Measurements from ENCODE around the gene ERBB4. TPM values are rescaled to one million over a fixed set of nuclear protein-coding genes. Genes with fewer than 3 reads are reported as not detected.

The ERBB4 gene
- total RNA-seq, 1 donor from 2014 or later: 1.8 TPM

- Mint-ChIP-seq H3K27ac (ENCODE audit: unreplicated experiment) (peak overlapping the region; percentile 45), H3K9me3 (ENCODE audit: unreplicated experiment) (no peaks in the 10 kb centered on the region), H3K4me3 (ENCODE audit: unreplicated experiment) (peak overlapping the region; percentile 10), H3K27me3 (ENCODE audit: unreplicated experiment) (no peaks in the 10 kb centered on the region), H3K36me3 (ENCODE audit: unreplicated experiment) (no peaks in the 10 kb centered on the region), H3K4me1 (ENCODE audit: low read depth, unreplicated experiment) (peaks cover 9% of the 10 kb centered on the region)
- no peak for DNase-seq
- TF ChIP-seq CTCF (IDR thresholded peaks at IDR 0.05; ENCODE audit: partially characterized antibody, unreplicated experiment): no peak
Observed at GRCh38 chr2:211391189-211391567, 1147.4 kb downstream of the ERBB4 start.

- no peaks in the 10 kb centered on the region for H3K27me3 Mint-ChIP-seq (ENCODE audit: unreplicated experiment)
- TF ChIP-seq CTCF (IDR thresholded peaks at IDR 0.05; ENCODE audit: partially characterized antibody, unreplicated experiment): no peak
- no peaks in the 10 kb centered on the region for H3K9me3 Mint-ChIP-seq (ENCODE audit: unreplicated experiment)
- H3K4me1 Mint-ChIP-seq (ENCODE audit: low read depth, unreplicated experiment): peaks cover 9% of the 10 kb centered on the region
- H3K27ac Mint-ChIP-seq (ENCODE audit: unreplicated experiment): peak overlapping the region; percentile 45
- H3K4me3 Mint-ChIP-seq (ENCODE audit: unreplicated experiment): no peak overlapping the region
- H3K36me3 Mint-ChIP-seq (ENCODE audit: unreplicated experiment): no peaks in the 10 kb centered on the region
- no peak for DNase-seq
Observed at GRCh38 chr2:211390536-211391188, 1147.9 kb downstream of the ERBB4 start.

GRCh38 chr2:211387734-211388133 lies 1150.9 kb downstream of the ERBB4 start:
- H3K27me3 Mint-ChIP-seq (ENCODE audit: unreplicated experiment): no peaks in the 10 kb centered on the region
- no peaks in the 10 kb centered on the region for H3K9me3 Mint-ChIP-seq (ENCODE audit: unreplicated experiment)
- no peak for DNase-seq
- peaks cover 9% of the 10 kb centered on the region for H3K4me1 Mint-ChIP-seq (ENCODE audit: low read depth, unreplicated experiment)
- no peak overlapping the region for H3K27ac Mint-ChIP-seq (ENCODE audit: unreplicated experiment)
- TF ChIP-seq CTCF (IDR thresholded peaks at IDR 0.05; ENCODE audit: partially characterized antibody, unreplicated experiment): no peak
- H3K4me3 Mint-ChIP-seq (ENCODE audit: unreplicated experiment): no peak overlapping the region
- no peaks in the 10 kb centered on the region for H3K36me3 Mint-ChIP-seq (ENCODE audit: unreplicated experiment)

GRCh38 chr2:211380041-211380440 lies 1158.6 kb downstream of the ERBB4 start:
- H3K27me3 Mint-ChIP-seq (ENCODE audit: unreplicated experiment): no peaks in the 10 kb centered on the region
- no peak overlapping the region for H3K4me3 Mint-ChIP-seq (ENCODE audit: unreplicated experiment)
- no peak for DNase-seq
- H3K36me3 Mint-ChIP-seq (ENCODE audit: unreplicated experiment): no peaks in the 10 kb centered on the region
- H3K27ac Mint-ChIP-seq (ENCODE audit: unreplicated experiment): no peak overlapping the region
- no peaks in the 10 kb centered on the region for H3K9me3 Mint-ChIP-seq (ENCODE audit: unreplicated experiment)
- peaks cover 1% of the 10 kb centered on the region for H3K4me1 Mint-ChIP-seq (ENCODE audit: low read depth, unreplicated experiment)
- no peak for TF ChIP-seq CTCF (IDR thresholded peaks at IDR 0.05; ENCODE audit: partially characterized antibody, unreplicated experiment)

- H3K4me3 Mint-ChIP-seq (ENCODE audit: unreplicated experiment): no peak overlapping the region
- no peak overlapping the region for H3K27ac Mint-ChIP-seq (ENCODE audit: unreplicated experiment)
- no peaks in the 10 kb centered on the region for H3K36me3 Mint-ChIP-seq (ENCODE audit: unreplicated experiment)
- peaks cover 3% of the 10 kb centered on the region for H3K4me1 Mint-ChIP-seq (ENCODE audit: low read depth, unreplicated experiment)
- H3K9me3 Mint-ChIP-seq (ENCODE audit: unreplicated experiment): no peaks in the 10 kb centered on the region
- no peaks in the 10 kb centered on the region for H3K27me3 Mint-ChIP-seq (ENCODE audit: unreplicated experiment)
- DNase-seq: no peak
- no peak for TF ChIP-seq CTCF (IDR thresholded peaks at IDR 0.05; ENCODE audit: partially characterized antibody, unreplicated experiment)
Observed at GRCh38 chr2:211376410-211376809, 1162.2 kb downstream of the ERBB4 start.
